Measurements from ENCODE around the gene ANKH.

ANKH gene

DNA sequence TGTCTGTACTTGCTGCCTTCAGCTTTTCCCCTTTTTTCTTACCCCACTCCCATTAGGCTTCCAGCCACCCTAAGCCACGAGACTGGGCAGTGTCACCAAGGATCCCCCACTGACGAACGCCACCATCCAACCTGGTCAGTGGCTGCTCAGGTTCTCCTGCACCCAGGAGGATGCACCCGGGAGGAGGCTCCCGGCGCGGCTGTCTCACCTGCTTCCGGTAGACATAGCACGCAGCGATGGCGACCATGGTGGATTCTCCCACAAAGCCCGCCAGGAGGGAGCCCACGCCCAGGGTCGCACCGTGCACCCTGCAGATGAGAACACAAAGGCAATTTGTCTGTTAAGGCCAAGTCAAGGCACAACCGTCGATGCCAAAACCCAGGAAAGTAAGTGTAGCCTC, 158.9 kb downstream of the ANKH start:
- no peak overlapping the region for H3K4me3 ChIP-seq (ENCODE audit: low read depth in 1 of 2, low read length in 2 of 2)
- no peaks in the 10 kb centered on the region for H3K4me1 ChIP-seq (ENCODE audit: control insufficient read depth in 1 of 2, insufficient read depth in 2 of 2, low read length in 2 of 2)
- H3K36me3 ChIP-seq (ENCODE audit: control insufficient read depth in 1 of 2, insufficient read depth in 2 of 2, low read length in 2 of 2): peaks cover 43 to 85% of the 10 kb centered on the region in 2 donors
- no peak overlapping the region for H3K9ac ChIP-seq (ENCODE audit: low read depth in 1 of 2, low read length in 2 of 2)
- no peaks in the 10 kb centered on the region for H3K27me3 ChIP-seq (ENCODE audit: control insufficient read depth in 1 of 2, insufficient read depth in 2 of 2, low read length in 2 of 2)
- H3K27ac ChIP-seq (ENCODE audit: low read depth, low read length): no peak overlapping the region
- H3K9me3 ChIP-seq (ENCODE audit: control insufficient read depth in 1 of 2, low read length in 2 of 2): no peaks in the 10 kb centered on the region

DNA sequence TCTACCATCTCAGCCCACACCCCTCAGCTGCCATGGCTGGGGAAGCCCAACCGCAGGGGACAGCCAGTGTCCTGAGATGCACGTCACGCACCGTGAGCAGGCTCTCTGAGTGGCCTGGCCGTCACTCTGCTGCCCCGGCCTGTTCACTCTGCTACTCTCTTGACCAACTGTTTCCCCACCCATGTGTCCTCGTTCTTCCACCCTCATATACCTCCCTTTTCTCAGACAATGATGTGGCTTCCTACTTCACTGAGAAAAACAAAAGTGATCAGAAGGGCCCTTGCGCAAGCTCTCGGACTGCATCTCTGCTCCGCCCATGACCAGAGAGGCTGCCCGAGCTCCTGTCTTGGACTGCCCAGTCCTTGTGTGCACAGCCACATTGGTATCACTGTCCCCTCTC, 159.4 kb downstream of the ANKH start:
- no peaks in the 10 kb centered on the region for H3K4me1 ChIP-seq (ENCODE audit: control insufficient read depth in 1 of 2, insufficient read depth in 2 of 2, low read length in 2 of 2)
- no peaks in the 10 kb centered on the region for H3K9me3 ChIP-seq (ENCODE audit: control insufficient read depth in 1 of 2, low read length in 2 of 2)
- peaks cover 43 to 82% of the 10 kb centered on the region in 2 donors for H3K36me3 ChIP-seq (ENCODE audit: control insufficient read depth in 1 of 2, insufficient read depth in 2 of 2, low read length in 2 of 2)
- no peaks in the 10 kb centered on the region for H3K27me3 ChIP-seq (ENCODE audit: control insufficient read depth in 1 of 2, insufficient read depth in 2 of 2, low read length in 2 of 2)
- no peak overlapping the region for H3K9ac ChIP-seq (ENCODE audit: low read depth in 1 of 2, low read length in 2 of 2)
- no peak overlapping the region for H3K27ac ChIP-seq (ENCODE audit: low read depth, low read length)
- no peak overlapping the region for H3K4me3 ChIP-seq (ENCODE audit: low read depth in 1 of 2, low read length in 2 of 2)

DNA sequence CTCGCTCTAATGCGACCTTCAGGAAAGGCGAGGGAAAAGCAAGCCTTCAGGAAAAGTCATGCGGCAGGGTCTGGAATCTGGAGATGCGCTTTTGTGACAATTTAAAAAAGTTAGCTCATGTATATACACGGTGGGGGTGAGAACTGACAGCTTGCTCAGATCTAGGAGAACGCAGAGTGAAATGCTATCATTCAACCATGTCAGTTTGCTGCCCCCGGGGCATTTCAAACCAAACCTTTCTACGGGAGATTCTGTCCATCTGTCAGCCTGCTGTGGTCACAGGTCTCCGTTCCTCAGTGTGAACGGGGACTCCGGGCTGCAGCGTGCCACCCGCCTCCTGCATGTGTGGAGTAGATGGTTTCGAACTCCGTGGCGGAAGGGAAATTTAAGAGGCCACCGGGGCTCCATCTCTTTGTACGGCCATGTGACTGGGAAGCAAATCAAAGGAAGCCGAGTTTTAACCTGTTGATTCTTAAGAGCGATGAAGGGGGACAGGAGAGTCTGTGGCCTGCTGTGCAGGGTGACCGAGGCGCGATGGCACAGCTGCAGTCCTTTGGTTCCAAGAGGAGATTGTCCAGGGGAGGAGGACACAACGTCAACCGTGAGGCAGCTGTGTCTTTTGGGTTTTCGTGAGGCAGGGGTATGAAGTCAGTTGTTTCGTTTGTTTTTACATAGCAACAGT, 161.1 kb downstream of the ANKH start:
- Histone ChIP-seq H3K27ac (ENCODE audit: low read depth, low read length) (no peak overlapping the region), H3K27me3 (ENCODE audit: control insufficient read depth in 1 of 2, insufficient read depth in 2 of 2, low read length in 2 of 2) (no peaks in the 10 kb centered on the region), H3K4me1 (ENCODE audit: control insufficient read depth in 1 of 2, insufficient read depth in 2 of 2, low read length in 2 of 2) (no peaks in the 10 kb centered on the region), H3K4me3 (ENCODE audit: low read depth in 1 of 2, low read length in 2 of 2) (no peak overlapping the region), H3K36me3 (ENCODE audit: control insufficient read depth in 1 of 2, insufficient read depth in 2 of 2, low read length in 2 of 2) (peaks cover 39 to 86% of the 10 kb centered on the region in 2 donors), H3K9ac (ENCODE audit: low read depth in 1 of 2, low read length in 2 of 2) (no peak overlapping the region), H3K9me3 (ENCODE audit: control insufficient read depth in 1 of 2, low read length in 2 of 2) (no peaks in the 10 kb centered on the region)

DNA sequence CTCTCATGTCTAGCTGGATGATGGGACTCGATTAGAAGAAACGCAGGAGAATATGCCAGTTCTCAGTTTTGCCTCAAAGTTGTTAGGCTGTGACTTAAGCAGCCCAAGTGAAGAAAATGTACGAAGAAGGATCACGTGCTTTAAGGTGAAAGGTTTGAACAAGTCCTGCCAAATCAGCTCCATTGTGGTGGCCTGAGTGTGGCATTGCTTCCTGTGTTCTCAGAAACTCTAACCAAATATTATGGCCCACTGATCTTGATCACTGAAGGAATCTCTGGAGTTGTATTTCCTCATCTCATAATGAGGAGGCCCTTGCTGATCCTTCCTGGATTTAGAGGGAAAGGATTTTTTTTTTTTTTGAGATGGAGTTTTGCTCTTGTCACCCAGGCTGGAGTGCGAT, 163.0 kb downstream of the ANKH start:
- H3K36me3 ChIP-seq (ENCODE audit: control insufficient read depth in 1 of 2, insufficient read depth in 2 of 2, low read length in 2 of 2): peaks cover 39 to 81% of the 10 kb centered on the region in 2 donors
- H3K4me3 ChIP-seq (ENCODE audit: low read depth in 1 of 2, low read length in 2 of 2): no peak overlapping the region
- no peaks in the 10 kb centered on the region for H3K4me1 ChIP-seq (ENCODE audit: control insufficient read depth in 1 of 2, insufficient read depth in 2 of 2, low read length in 2 of 2)
- H3K9me3 ChIP-seq (ENCODE audit: control insufficient read depth in 1 of 2, low read length in 2 of 2): no peaks in the 10 kb centered on the region
- no peak overlapping the region for H3K9ac ChIP-seq (ENCODE audit: low read depth in 1 of 2, low read length in 2 of 2)
- no peak overlapping the region for H3K27ac ChIP-seq (ENCODE audit: low read depth, low read length)
- no peaks in the 10 kb centered on the region for H3K27me3 ChIP-seq (ENCODE audit: control insufficient read depth in 1 of 2, insufficient read depth in 2 of 2, low read length in 2 of 2)

DNA sequence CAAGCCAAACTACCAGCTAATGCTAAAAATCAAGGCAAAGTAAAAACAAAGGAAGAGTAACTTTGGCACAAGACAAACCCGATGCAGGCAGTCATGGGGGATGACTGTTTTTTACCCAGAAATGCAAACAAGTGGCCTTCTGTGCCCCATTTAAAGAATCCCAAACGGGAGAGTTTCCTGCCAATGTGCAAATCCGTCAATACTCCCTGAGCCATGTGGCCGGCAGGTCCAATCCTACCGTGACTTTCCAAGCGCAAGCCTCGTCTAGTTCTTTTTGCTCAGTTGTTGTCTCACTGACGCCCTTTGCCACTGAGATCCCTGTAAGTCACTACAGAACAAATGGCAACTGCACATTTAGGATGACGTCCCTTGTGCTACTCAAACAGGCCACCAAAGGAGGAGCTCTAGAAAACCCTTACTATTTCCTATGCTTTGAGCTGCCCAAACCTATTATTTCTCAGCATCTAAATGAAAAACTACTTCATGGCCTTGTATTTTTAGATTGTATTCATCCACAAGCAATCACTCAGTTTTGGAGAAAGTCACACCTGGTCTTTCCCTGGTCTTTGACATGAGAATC, 163.7 kb downstream of the ANKH start:
- peaks cover 35 to 80% of the 10 kb centered on the region in 2 donors for H3K36me3 ChIP-seq (ENCODE audit: control insufficient read depth in 1 of 2, insufficient read depth in 2 of 2, low read length in 2 of 2)
- no peak overlapping the region for H3K27ac ChIP-seq (ENCODE audit: low read depth, low read length)
- no peaks in the 10 kb centered on the region for H3K4me1 ChIP-seq (ENCODE audit: control insufficient read depth in 1 of 2, insufficient read depth in 2 of 2, low read length in 2 of 2)
- no peak overlapping the region for H3K9ac ChIP-seq (ENCODE audit: low read depth in 1 of 2, low read length in 2 of 2)
- H3K4me3 ChIP-seq (ENCODE audit: low read depth in 1 of 2, low read length in 2 of 2): no peak overlapping the region
- H3K27me3 ChIP-seq (ENCODE audit: control insufficient read depth in 1 of 2, insufficient read depth in 2 of 2, low read length in 2 of 2): no peaks in the 10 kb centered on the region
- H3K9me3 ChIP-seq (ENCODE audit: control insufficient read depth in 1 of 2, low read length in 2 of 2): no peaks in the 10 kb centered on the region

DNA sequence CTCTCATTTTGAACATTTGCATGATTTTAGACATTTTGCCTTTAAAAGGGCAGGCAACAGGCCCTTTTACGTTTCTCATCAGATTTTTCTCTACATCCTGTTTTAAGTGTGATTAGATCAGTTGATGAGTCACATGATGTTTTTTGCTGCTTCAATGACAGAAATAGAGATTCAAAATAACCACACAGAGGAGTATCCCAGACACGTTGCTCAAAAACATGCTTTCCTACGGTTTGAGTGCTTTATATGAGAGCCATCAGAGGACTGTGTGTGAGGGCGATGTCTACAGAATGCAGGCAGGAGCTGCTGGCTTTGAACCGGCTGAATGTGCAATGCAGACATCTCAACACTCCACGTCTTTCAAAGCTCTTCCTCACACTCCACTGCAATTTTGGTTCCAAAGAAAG, 165.0 kb downstream of the ANKH start:
- Histone ChIP-seq H3K27ac (ENCODE audit: low read depth, low read length) (no peak overlapping the region), H3K36me3 (ENCODE audit: control insufficient read depth in 1 of 2, insufficient read depth in 2 of 2, low read length in 2 of 2) (peaks cover 32 to 79% of the 10 kb centered on the region in 2 donors)

DNA sequence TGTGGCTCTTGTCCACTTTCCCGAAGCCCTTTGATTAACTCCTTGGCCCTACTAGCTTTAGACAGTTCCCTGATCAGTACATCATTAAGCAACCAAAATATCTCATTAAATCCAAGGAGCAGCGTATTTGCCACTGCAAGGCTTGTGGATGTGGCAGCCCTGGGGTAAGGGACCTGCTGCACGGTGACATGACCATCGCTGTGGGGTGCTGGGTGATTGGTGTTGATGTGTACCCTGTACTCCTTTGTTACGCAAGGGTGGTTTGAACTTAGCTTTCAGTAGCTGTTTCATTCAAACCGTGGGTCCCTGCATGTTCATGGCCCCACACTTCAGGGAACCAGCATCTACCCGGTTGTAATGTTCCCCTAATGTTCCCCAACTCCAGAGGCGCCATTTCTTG, 166.0 kb downstream of the ANKH start:
- Histone ChIP-seq H3K27ac (ENCODE audit: low read depth, low read length) (no peak overlapping the region), H3K4me1 (ENCODE audit: control insufficient read depth in 1 of 2, insufficient read depth in 2 of 2, low read length in 2 of 2) (no peaks in the 10 kb centered on the region), H3K9me3 (ENCODE audit: control insufficient read depth in 1 of 2, low read length in 2 of 2) (no peaks in the 10 kb centered on the region), H3K36me3 (ENCODE audit: control insufficient read depth in 1 of 2, insufficient read depth in 2 of 2, low read length in 2 of 2) (peaks cover 27 to 71% of the 10 kb centered on the region in 2 donors), H3K27me3 (ENCODE audit: control insufficient read depth in 1 of 2, insufficient read depth in 2 of 2, low read length in 2 of 2) (no peaks in the 10 kb centered on the region), H3K9ac (ENCODE audit: low read depth in 1 of 2, low read length in 2 of 2) (no peak overlapping the region), H3K4me3 (ENCODE audit: low read depth in 1 of 2, low read length in 2 of 2) (no peak overlapping the region)

More for the DNA sequence above, 165.0 kb downstream of the ANKH start:
- no peak overlapping the region for H3K4me3 ChIP-seq (ENCODE audit: low read depth in 1 of 2, low read length in 2 of 2)
- no peak overlapping the region for H3K9ac ChIP-seq (ENCODE audit: low read depth in 1 of 2, low read length in 2 of 2)
- H3K9me3 ChIP-seq (ENCODE audit: control insufficient read depth in 1 of 2, low read length in 2 of 2): no peaks in the 10 kb centered on the region
- H3K4me1 ChIP-seq (ENCODE audit: control insufficient read depth in 1 of 2, insufficient read depth in 2 of 2, low read length in 2 of 2): no peaks in the 10 kb centered on the region
- no peaks in the 10 kb centered on the region for H3K27me3 ChIP-seq (ENCODE audit: control insufficient read depth in 1 of 2, insufficient read depth in 2 of 2, low read length in 2 of 2)

DNA sequence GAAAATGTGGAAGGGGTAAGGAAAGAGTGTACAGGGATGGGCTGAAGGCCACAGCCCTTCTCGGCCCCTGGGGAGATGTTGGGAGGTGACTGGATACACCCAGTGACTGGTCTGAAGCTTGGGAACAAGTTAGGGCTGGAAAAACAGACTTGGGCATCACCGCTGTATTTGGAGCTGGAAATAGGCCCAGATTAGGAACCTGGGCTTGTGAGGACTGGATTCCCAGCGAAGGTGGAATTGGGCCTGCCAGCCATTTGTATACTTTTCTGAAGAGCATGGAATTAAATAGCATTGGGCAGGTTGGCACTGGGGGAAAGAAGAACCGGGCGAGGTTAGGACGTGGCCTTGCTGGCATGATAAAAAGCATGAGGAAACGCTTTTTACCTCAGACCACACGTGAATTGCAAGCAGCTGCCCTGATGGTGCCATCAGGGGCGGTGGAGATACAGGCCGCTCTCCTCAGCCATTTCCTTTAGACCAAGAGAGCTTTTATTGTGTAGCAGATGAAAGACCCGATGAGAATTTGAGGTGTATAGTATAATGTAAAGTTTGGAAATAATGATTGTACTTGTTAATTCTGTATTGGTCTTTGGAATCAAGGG, 169.2 kb downstream of the ANKH start:
- Histone ChIP-seq H3K36me3 (ENCODE audit: control insufficient read depth in 1 of 2, insufficient read depth in 2 of 2, low read length in 2 of 2) (peaks cover 19 to 68% of the 10 kb centered on the region in 2 donors), H3K27ac (ENCODE audit: low read depth, low read length) (no peak overlapping the region)

DNA sequence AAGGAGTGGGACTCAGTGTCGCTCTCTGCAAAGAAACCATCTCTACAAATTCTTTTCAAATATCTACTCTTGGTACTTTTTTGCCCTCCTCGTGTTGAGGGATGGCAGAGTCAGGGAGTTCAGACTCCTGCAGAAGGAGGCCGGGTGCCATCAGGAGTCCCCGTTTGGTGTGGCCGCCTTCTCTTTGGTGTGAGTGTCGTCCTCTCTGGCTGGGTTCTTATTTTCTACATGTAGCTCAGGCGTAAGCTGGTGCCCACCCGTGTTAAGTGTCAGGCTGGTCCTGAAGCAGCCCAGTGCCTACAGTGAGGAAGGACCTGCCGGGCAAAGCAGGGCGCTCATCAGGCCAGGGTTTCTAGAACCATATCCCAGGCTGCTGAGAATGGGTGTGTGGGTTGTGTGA, 170.0 kb downstream of the ANKH start:
- Histone ChIP-seq H3K4me1 (ENCODE audit: control insufficient read depth in 1 of 2, insufficient read depth in 2 of 2, low read length in 2 of 2) (no peaks in the 10 kb centered on the region), H3K9ac (ENCODE audit: low read depth in 1 of 2, low read length in 2 of 2) (no peak overlapping the region), H3K27ac (ENCODE audit: low read depth, low read length) (no peak overlapping the region), H3K9me3 (ENCODE audit: control insufficient read depth in 1 of 2, low read length in 2 of 2) (no peaks in the 10 kb centered on the region), H3K27me3 (ENCODE audit: control insufficient read depth in 1 of 2, insufficient read depth in 2 of 2, low read length in 2 of 2) (no peaks in the 10 kb centered on the region), H3K4me3 (ENCODE audit: low read depth in 1 of 2, low read length in 2 of 2) (no peak overlapping the region), H3K36me3 (ENCODE audit: control insufficient read depth in 1 of 2, insufficient read depth in 2 of 2, low read length in 2 of 2) (peaks cover 22 to 69% of the 10 kb centered on the region in 2 donors)

More for the DNA sequence above, 169.2 kb downstream of the ANKH start:
- no peaks in the 10 kb centered on the region for H3K4me1 ChIP-seq (ENCODE audit: control insufficient read depth in 1 of 2, insufficient read depth in 2 of 2, low read length in 2 of 2)
- H3K9me3 ChIP-seq (ENCODE audit: control insufficient read depth in 1 of 2, low read length in 2 of 2): no peaks in the 10 kb centered on the region
- no peaks in the 10 kb centered on the region for H3K27me3 ChIP-seq (ENCODE audit: control insufficient read depth in 1 of 2, insufficient read depth in 2 of 2, low read length in 2 of 2)
- no peak overlapping the region for H3K9ac ChIP-seq (ENCODE audit: low read depth in 1 of 2, low read length in 2 of 2)
- H3K4me3 ChIP-seq (ENCODE audit: low read depth in 1 of 2, low read length in 2 of 2): no peak overlapping the region

Measured in duodenal mucosa (tissue), 2 donors.